K562 (cell line): ENCODE data around the gene CNTN5.
"Not testable (repeated sequence)": the region's sequence is repeated elsewhere in the genome, so short reads cannot be mapped to it uniquely, and the experiment has no call there.

Source experiments
- HDAC2 ChIP-seq: fragments of 450-650 bp; IDR thresholded peaks from 2 replicates; pipeline ENCODE4 v1.6.1; 2016; ENCODE audit warnings: mild to moderate bottlenecking
- MTA1 ChIP-seq: fragments of 450-650 bp; IDR thresholded peaks from 2 replicates; pipeline ENCODE4 v1.6.1; 2017; ENCODE audit warnings: borderline replicate concordance
- NCOA2 ChIP-seq, 2 experiments: fragments of 450-650 bp; IDR thresholded peaks; 2 replicates each; pipeline ENCODE4 v1.6.1; 2018; ENCODE audit warnings: mild to moderate bottlenecking in 2 of 2, moderate library complexity in 1 of 2; ENCODE audit not compliant: partially characterized antibody in 2 of 2
- SMAD3 ChIP-seq: fragments of 450-650 bp; formaldehyde crosslinking; conservative IDR thresholded peaks from 2 replicates; pipeline ENCODE4 v1.4.0; 2020; ENCODE audit warnings: mild to moderate bottlenecking
- TBL1XR1 ChIP-seq, 2 experiments: IDR thresholded peaks; 2 replicates each; pipeline ENCODE4 v1.6.1; 2012; ENCODE audit warnings: improper control_type of control experiment in 2 of 2, low read length in 2 of 2, mild to moderate bottlenecking in 1 of 2
- XRCC4 ChIP-seq: IDR thresholded peaks from one replicate; pipeline ENCODE4 v1.6.1; 2011; ENCODE audit not compliant: insufficient read depth, insufficient read length; ENCODE audit errors: extremely low read depth
- ZNF431 ChIP-seq: sonication (generic); formaldehyde crosslinking; IDR thresholded peaks from 2 replicates; pipeline ENCODE4 v1.8.0; 2022; ENCODE audit warnings: mild to moderate bottlenecking, missing genetic modification reagents
- ZNF830 ChIP-seq: fragments of 250-450 bp; sonication (Bioruptor Pico); IDR thresholded peaks from 2 replicates; pipeline ENCODE4 v1.5.0; 2021; ENCODE audit warnings: mild to moderate bottlenecking
- TF ChIP-seq, protein P1 (sequence below): sonication (generic); formaldehyde crosslinking; IDR thresholded peaks from 2 replicates; pipeline ENCODE4 v1.8.0; 2023; ENCODE audit warnings: mild to moderate bottlenecking, missing genetic modification reagents
- TF ChIP-seq, protein P2 (sequence below), 3 experiments: IDR thresholded peaks in 2 of 3; conservative IDR thresholded peaks in 1 of 3; 2 replicates each; pipeline ENCODE4 v1.5.1; 2011 to 2012; ENCODE audit warnings: low read length in 3 of 3, mild to moderate bottlenecking in 3 of 3, control low read depth in 2 of 3, improper control_type of control experiment in 1 of 3, inconsistent platforms in 1 of 3, low read depth in 1 of 3, mixed read lengths in 1 of 3, moderate library complexity in 1 of 3; ENCODE audit not compliant: insufficient read depth in 2 of 3
- TF ChIP-seq, protein P3 (sequence below): IDR thresholded peaks from 2 replicates; pipeline ENCODE4 v1.6.1; 2012; ENCODE audit warnings: low read depth, low read length, improper control_type of control experiment, borderline replicate concordance

DNA sequence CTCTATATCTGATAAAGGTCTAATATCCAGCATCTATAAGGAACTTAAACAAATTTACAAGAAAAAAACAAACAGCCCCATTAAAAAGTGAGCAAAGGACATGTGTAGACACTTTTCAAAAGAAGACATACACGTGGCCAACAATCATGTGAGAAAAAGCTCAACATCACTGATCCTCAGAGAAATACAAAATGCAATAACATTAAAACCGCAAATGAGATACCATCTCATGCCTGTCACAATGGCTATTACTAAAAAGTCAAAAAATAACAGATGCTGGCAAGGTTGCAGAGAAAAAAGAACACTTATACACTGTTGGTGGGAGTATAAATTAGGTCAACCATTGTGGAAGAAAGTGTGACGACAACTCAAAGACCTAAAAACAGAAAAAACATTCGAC is 1253.7 kb downstream of the CNTN5 start:
- TF ChIP-seq SMAD3 (CRISPR knock-in tag); ZNF431; XRCC4; MTA1; TBL1XR1 (IDR thresholded peaks at IDR 0.05; ENCODE audit: low read length in 2 of 2); ZNF830; HDAC2; NCOA2 (IDR thresholded peaks at IDR 0.05; ENCODE audit: partially characterized antibody in 2 of 2): not testable (repeated sequence)
- TF ChIP-seq, protein P1, sequence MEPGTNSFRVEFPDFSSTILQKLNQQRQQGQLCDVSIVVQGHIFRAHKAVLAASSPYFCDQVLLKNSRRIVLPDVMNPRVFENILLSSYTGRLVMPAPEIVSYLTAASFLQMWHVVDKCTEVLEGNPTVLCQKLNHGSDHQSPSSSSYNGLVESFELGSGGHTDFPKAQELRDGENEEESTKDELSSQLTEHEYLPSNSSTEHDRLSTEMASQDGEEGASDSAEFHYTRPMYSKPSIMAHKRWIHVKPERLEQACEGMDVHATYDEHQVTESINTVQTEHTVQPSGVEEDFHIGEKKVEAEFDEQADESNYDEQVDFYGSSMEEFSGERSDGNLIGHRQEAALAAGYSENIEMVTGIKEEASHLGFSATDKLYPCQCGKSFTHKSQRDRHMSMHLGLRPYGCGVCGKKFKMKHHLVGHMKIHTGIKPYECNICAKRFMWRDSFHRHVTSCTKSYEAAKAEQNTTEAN (CRISPR knock-in tag) = not testable (repeated sequence)
- TF ChIP-seq, protein P2, sequence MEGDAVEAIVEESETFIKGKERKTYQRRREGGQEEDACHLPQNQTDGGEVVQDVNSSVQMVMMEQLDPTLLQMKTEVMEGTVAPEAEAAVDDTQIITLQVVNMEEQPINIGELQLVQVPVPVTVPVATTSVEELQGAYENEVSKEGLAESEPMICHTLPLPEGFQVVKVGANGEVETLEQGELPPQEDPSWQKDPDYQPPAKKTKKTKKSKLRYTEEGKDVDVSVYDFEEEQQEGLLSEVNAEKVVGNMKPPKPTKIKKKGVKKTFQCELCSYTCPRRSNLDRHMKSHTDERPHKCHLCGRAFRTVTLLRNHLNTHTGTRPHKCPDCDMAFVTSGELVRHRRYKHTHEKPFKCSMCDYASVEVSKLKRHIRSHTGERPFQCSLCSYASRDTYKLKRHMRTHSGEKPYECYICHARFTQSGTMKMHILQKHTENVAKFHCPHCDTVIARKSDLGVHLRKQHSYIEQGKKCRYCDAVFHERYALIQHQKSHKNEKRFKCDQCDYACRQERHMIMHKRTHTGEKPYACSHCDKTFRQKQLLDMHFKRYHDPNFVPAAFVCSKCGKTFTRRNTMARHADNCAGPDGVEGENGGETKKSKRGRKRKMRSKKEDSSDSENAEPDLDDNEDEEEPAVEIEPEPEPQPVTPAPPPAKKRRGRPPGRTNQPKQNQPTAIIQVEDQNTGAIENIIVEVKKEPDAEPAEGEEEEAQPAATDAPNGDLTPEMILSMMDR (IDR thresholded peaks at IDR 0.05 in 2 of 3, conservative IDR thresholded peaks at IDR 0.05 in 1 of 3; ENCODE audit: insufficient read depth in 2 of 3, low read depth in 1 of 3, low read length in 3 of 3) = not testable (repeated sequence)
- TF ChIP-seq, protein P3, sequence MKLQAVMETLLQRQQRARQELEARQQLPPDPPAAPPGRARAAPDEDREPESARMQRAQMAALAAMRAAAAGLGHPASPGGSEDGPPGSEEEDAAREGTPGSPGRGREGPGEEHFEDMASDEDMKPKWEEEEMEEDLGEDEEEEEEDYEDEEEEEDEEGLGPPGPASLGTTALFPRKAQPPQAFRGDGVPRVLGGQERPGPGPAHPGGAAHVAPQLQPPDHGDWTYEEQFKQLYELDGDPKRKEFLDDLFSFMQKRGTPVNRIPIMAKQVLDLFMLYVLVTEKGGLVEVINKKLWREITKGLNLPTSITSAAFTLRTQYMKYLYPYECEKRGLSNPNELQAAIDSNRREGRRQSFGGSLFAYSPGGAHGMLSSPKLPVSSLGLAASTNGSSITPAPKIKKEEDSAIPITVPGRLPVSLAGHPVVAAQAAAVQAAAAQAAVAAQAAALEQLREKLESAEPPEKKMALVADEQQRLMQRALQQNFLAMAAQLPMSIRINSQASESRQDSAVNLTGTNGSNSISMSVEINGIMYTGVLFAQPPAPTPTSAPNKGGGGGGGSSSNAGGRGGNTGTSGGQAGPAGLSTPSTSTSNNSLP = not testable (repeated sequence)
